NCI-H2107 treated with DMSO at 0.1 percent for 48 hours (cell line): ENCODE results near the gene PTDSS2.
A peak's percentile ranks its signal among the peaks of the same experiment; 100 is the strongest.
"Not testable (repeated sequence)": the region's sequence is repeated elsewhere in the genome, so short reads cannot be mapped to it uniquely, and the experiment has no call there.

ENCODE experiments used
- DNase-seq: peaks from one replicate; lab custom pipeline; 2025; ENCODE audit not compliant: unreplicated experiment; lab: John Stamatoyannopoulos, UW

Gene PTDSS2

DNA sequence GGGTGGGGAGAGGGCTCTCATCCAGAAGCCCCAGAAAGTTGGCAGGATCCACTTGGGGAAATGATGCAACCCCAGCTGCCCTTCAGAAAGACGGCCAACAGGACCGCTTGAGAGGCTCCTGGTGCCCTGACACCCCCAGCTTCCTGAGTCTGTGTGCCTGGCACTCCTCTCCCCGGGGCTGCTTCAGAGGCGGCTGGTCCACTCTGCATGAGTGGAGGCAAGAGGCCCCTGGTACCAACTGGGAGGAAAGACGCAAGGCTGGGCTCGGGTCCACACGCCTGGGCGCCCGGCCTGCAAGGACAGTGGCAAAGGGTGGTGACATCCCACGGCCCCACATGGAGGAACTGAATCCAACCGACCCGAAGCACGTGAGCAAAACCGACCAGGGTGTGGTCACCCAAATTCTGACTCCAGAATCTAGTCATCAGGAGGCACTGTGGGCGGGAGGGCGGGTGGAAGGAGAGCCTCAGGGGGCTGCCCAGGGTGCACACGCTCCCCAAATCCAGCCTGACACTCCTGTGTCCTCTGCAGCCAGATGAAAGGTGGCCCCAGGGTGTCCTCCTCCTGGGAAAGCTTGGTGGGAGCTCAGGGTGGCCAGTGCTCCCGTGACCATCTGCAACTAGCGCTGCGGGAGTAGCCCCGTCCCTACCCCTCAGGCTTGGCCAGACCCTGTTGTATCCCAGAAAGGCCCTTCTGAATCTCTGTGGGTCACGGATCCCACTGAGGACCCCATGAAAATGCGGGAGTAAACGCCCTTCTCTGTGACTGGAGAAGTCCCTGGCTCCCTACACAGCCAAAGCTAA is 53.3 kb downstream of the PTDSS2 start:
- no peak for DNase-seq

- no peak for DNase-seq
These were observed 54.2 kb downstream of the PTDSS2 start for GRCh38 chr11:504053-504993.

DNA sequence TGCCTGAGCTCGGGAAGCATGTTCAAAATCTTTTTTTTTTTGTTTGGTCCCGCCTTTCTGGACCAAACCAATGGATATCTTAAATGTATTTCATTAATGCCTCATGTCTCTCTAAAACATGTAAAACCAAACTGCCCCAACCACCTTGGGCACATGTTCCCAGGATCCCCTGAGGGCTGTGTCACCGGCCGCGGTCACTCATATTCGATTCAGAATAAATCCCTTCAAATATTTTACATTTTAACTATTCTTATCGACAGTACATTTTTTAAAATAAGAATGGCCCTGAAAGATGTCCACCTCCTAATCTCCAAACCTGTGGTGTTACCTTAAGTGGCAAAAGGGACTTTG is 54.9 kb downstream of the PTDSS2 start:
- no peak for DNase-seq

DNA sequence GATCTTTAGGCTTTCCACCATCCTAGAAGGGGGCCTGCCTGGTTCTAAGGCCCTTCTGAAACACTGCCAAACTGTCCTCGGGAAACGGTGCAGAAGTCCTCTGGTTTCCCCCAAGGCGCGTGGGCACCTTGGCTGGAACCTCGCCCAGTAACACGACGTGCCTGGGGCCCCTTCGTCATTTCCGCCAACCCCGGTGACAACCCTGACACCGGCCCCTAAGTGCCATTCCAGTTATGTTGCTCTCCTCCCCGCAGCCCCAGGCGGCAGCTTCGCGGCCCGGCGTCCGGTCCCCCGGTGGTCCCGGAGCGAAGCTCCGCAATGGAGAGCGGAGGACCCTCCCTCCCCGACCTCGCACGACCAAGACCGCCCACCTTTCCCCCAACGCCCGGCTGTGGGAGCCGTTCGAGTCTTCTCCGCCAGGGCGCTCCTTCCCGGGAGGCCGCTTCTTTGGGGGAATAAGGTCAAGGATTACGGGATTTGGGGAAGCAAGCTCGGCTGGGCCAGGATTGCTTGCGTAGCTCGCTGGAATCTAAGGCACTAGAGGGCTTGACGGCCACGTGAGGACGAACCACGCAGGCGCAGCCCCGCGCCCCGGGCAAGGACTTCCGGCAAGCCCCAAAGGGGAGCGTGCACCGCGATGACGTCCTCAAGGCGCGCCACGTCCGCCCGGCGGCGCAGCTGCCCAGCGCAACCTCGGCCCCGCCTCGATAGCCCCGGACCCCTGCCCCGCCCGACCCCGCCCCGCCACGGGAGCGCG is 56.3 kb downstream of the PTDSS2 start:
- peak; percentile 60 for DNase-seq

DNA sequence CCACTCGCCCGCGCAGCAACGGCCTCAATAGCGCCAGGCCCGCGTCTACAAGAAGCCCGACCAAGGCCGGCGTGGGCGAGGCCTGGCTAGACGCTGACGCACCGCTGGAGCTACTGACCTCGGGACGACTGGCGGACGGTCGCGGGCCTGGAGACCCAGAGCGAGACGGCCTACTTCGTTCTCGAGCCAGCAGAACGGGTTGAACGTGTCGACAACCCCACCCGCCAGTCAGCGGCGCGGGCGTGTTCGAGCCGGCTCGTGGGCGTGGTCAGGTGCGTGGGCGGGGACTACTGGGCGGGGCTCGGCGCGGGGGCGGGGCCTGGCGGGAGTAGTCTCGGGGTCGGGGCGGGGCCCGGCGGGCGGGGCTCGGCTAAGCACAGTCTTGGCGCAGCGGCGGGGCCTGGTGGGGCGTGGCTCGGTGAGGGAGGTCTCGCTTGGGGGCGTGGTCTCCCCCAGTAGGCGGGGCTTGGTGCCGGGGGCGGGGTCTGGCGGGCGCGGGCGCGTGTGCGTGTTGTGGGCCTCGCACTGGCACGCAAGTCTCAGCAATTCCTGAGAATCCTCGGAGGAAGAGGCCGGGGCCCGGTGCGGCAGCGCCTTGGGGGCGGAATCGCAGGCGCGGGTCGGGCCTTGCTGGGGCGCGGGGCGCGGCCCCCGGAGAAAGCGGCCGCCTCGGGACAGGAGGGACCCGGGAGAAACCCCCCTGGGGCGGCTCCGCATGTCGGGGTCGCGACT is 57.1 kb downstream of the PTDSS2 start, which contains the start of gene RNH1:
Gene RNH1, minus strand, starts transcription at position 248 of the 732 bp plus-strand sequence. CDS start 5,080 bp downstream, outside the sequence.
- DNase-seq = peak; percentile 56

- no peak for DNase-seq
These were observed 57.8 kb downstream of the PTDSS2 start for GRCh38 chr11:507727-508515.

- no peak for DNase-seq
These were observed 58.9 kb downstream of the PTDSS2 start for GRCh38 chr11:508956-509355.

GRCh38 chr11:512761-513595 is 62.9 kb downstream of the PTDSS2 start:
- DNase-seq = no peak

- no peak for DNase-seq
These were observed 64.5 kb downstream of the PTDSS2 start for GRCh38 chr11:514606-515005.

DNA sequence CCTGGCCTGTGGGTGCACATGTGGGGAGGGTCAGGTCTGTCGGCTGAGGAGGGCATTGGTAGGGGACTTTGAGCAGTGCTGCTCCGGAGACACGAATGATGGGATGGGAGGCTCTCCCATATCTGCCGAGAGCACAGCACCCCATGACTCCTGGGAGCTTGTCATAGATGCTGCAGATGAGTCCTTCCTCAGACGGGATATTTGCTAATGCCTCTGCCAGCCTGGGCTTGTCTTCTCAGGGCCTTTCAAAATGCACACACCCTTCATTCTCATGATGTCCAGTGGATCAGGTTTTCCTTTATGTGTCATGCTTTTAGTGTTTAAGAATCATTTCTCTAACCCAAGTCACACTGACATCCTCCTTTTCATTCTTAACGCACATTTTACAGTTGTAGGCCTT is 65.1 kb downstream of the PTDSS2 start:
- no peak for DNase-seq

DNA sequence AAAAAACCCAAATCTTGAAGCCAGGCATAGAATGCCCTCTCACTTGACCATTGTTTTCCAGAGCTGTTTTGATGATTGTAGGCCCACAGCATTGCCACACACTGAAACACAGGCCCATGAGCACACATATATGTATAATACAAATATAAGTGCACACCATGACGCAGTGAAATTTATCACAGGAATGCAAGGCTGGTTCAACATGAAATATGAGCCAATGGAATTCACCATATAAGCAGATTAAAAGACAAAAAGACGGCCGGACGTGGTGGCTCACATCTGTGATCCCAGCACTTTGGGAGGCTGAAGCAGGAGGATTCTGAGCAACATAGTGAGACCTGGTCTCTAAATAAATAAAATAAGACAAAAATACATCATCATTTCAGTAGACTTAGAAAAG is 66.3 kb downstream of the PTDSS2 start:
- DNase-seq = no peak

DNA sequence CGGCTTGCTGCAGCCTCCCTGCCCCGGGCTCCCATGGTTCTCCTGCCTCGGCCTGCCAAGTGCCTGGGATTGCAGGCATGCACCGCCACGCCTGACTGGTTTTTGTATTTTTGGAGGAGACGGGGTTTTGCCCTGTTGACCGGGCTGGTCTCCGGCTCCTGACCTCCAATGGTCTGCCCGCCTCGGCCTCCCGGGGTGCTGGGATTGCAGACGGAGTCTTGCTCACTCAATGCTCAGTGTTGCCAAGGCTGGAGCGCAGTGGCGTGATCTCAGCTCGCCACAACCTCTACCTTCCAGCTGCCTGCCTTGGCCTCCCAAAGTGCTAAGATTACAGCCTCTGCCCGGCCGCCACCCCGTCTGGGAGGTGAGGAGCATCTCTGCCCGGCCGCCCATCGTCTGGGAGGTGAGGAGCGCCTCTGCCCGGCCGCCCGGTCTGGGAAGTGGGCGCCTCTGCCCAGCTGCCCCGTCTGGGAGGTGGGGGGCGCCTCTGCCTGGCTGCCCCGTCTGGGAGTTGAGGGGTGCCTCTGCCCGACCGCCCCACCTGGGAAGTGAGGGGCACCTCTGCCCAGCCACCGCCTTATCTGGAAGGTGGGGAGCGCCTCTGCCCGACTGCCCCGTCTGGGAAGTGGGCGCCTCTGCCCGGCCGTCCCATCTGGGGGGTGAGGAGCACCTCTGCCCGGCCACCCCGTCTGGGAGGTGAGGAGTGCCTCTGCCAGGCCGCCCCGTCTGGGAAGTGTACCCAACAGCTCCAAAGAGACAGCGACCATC is 67.0 kb downstream of the PTDSS2 start:
- not testable (repeated sequence) for DNase-seq

GRCh38 chr11:518463-519202 is 68.6 kb downstream of the PTDSS2 start:
- DNase-seq = no peak

DNA sequence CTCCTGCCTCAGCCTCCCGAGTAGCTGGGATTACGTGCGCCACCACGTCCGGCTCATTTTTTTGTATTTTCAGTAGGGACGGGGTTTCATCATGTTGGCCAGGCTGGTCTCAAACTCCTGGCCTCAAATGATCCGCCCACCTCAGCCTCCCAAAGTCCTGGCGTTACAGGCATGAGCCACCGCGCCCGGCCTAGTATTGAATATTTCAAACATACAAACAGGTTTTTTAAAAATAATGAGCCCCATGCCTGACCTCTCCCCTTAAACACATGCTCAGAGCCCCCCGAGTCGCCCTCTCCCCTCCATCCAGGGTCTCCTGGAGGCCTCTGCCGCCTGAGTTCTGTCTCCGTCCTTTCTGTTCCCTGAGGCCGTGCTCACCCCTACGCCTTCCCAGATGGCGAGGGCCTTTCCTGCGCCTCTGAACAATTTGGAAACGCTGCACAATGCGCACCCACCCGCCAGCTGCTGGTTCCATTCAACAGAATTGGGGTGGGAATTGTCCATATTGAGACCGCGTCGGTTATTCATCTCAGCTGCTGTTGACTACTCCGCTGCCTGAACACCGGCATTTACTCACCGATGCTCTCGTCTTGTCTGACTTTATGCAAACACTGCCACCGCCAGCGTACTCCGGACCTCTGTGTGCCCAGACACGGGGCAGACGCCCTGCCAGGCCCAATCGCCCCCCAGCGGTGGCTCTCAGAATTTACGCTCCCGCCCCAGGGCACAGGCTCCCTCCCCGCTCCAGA is 70.5 kb downstream of the PTDSS2 start:
- no peak for DNase-seq

GRCh38 chr11:521177-521688 is 71.2 kb downstream of the PTDSS2 start:
- DNase-seq = no peak

GRCh38 chr11:526192-526591 is 76.1 kb downstream of the PTDSS2 start:
- peak; percentile 3 for DNase-seq
